Measurements from ENCODE around the gene IKZF1.

DNA sequence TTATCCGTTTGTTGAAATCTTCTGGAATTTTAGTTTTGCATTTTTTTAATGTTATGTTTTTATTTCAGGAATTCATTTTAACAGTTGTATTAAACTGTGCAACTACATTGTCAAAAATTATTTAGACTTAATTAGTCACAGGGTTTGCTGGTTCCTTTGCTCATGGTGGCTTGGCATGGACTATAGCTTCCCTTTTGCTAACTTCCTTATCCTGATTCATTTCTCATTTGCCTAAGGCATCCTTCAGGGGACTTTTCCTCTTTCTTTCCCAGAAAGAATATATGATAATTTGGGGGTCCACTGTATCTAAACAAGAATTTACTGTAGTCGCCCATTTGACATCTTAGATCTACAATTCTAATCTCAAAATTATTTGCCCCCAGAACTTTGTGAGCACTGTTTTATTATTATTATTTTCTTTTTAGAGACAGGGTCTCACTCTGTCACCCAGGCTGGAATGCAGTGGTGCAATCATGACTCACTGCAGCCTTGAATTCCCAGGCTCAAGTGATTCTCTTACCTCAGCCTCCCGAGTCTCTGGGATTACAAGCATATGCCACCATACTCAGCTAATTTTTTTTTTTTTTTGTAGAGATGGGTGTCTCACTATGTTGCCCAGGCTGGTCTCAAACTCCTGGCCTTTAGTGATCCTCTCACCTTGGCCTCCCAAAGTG is 131.8 kb downstream of the IKZF1 start:
- TF ChIP-seq SP1 (IDR thresholded peaks at IDR 0.05) (no peak), SP1 (CRISPR knock-in tag; IDR thresholded peaks at IDR 0.05) (no peak), MXD4 (CRISPR knock-in tag; IDR thresholded peaks at IDR 0.05) (no peak), ZNF510 (CRISPR knock-in tag; IDR thresholded peaks at IDR 0.05; ENCODE audit: low read depth) (no peak), EP300 (IDR thresholded peaks at IDR 0.05; ENCODE audit: low read depth in 2 of 2, low read length in 2 of 2) (no peak), EP300 (CRISPR knock-in tag; IDR thresholded peaks at IDR 0.05; ENCODE audit: borderline replicate concordance) (no peak), MTA1 (CRISPR knock-in tag; IDR thresholded peaks at IDR 0.05; ENCODE audit: borderline replicate concordance) (no peak), HOXA7 (CRISPR knock-in tag; IDR thresholded peaks at IDR 0.05) (no peak), ZNF460 (CRISPR knock-in tag; IDR thresholded peaks at IDR 0.05; ENCODE audit: borderline replicate concordance) (no peak)
- TF ChIP-seq, protein P1, sequence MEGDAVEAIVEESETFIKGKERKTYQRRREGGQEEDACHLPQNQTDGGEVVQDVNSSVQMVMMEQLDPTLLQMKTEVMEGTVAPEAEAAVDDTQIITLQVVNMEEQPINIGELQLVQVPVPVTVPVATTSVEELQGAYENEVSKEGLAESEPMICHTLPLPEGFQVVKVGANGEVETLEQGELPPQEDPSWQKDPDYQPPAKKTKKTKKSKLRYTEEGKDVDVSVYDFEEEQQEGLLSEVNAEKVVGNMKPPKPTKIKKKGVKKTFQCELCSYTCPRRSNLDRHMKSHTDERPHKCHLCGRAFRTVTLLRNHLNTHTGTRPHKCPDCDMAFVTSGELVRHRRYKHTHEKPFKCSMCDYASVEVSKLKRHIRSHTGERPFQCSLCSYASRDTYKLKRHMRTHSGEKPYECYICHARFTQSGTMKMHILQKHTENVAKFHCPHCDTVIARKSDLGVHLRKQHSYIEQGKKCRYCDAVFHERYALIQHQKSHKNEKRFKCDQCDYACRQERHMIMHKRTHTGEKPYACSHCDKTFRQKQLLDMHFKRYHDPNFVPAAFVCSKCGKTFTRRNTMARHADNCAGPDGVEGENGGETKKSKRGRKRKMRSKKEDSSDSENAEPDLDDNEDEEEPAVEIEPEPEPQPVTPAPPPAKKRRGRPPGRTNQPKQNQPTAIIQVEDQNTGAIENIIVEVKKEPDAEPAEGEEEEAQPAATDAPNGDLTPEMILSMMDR (CRISPR knock-in tag; IDR thresholded peaks at IDR 0.05): no peak
- TF ChIP-seq, protein P2, sequence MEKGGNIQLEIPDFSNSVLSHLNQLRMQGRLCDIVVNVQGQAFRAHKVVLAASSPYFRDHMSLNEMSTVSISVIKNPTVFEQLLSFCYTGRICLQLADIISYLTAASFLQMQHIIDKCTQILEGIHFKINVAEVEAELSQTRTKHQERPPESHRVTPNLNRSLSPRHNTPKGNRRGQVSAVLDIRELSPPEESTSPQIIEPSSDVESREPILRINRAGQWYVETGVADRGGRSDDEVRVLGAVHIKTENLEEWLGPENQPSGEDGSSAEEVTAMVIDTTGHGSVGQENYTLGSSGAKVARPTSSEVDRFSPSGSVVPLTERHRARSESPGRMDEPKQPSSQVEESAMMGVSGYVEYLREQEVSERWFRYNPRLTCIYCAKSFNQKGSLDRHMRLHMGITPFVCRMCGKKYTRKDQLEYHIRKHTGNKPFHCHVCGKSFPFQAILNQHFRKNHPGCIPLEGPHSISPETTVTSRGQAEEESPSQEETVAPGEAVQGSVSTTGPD (CRISPR knock-in tag; IDR thresholded peaks at IDR 0.05): no peak
- TF ChIP-seq, protein P3, sequence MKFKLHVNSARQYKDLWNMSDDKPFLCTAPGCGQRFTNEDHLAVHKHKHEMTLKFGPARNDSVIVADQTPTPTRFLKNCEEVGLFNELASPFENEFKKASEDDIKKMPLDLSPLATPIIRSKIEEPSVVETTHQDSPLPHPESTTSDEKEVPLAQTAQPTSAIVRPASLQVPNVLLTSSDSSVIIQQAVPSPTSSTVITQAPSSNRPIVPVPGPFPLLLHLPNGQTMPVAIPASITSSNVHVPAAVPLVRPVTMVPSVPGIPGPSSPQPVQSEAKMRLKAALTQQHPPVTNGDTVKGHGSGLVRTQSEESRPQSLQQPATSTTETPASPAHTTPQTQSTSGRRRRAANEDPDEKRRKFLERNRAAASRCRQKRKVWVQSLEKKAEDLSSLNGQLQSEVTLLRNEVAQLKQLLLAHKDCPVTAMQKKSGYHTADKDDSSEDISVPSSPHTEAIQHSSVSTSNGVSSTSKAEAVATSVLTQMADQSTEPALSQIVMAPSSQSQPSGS (CRISPR knock-in tag; IDR thresholded peaks at IDR 0.05): no peak
- TF ChIP-seq, protein P4, sequence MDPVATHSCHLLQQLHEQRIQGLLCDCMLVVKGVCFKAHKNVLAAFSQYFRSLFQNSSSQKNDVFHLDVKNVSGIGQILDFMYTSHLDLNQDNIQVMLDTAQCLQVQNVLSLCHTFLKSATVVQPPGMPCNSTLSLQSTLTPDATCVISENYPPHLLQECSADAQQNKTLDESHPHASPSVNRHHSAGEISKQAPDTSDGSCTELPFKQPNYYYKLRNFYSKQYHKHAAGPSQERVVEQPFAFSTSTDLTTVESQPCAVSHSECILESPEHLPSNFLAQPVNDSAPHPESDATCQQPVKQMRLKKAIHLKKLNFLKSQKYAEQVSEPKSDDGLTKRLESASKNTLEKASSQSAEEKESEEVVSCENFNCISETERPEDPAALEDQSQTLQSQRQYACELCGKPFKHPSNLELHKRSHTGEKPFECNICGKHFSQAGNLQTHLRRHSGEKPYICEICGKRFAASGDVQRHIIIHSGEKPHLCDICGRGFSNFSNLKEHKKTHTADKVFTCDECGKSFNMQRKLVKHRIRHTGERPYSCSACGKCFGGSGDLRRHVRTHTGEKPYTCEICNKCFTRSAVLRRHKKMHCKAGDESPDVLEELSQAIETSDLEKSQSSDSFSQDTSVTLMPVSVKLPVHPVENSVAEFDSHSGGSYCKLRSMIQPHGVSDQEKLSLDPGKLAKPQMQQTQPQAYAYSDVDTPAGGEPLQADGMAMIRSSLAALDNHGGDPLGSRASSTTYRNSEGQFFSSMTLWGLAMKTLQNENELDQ (CRISPR knock-in tag; IDR thresholded peaks at IDR 0.05; ENCODE audit: borderline replicate concordance): no peak
- TF ChIP-seq, protein P5, sequence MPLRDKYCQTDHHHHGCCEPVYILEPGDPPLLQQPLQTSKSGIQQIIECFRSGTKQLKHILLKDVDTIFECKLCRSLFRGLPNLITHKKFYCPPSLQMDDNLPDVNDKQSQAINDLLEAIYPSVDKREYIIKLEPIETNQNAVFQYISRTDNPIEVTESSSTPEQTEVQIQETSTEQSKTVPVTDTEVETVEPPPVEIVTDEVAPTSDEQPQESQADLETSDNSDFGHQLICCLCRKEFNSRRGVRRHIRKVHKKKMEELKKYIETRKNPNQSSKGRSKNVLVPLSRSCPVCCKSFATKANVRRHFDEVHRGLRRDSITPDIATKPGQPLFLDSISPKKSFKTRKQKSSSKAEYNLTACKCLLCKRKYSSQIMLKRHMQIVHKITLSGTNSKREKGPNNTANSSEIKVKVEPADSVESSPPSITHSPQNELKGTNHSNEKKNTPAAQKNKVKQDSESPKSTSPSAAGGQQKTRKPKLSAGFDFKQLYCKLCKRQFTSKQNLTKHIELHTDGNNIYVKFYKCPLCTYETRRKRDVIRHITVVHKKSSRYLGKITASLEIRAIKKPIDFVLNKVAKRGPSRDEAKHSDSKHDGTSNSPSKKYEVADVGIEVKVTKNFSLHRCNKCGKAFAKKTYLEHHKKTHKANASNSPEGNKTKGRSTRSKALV (CRISPR knock-in tag; IDR thresholded peaks at IDR 0.05): no peak
